Activated T-cell treated with anti-CD3 and anti-CD28 coated beads, Interleukin-2, amount 50 U/mL, for 24 hours (primary cell): ENCODE results near the gene BSPRY.
"Not testable (repeated sequence)": the region's sequence is repeated elsewhere in the genome, so short reads cannot be mapped to it uniquely, and the experiment has no call there.

ENCODE experiments used
- DNase-seq: peaks from one replicate; pipeline ENCODE4 v3.0.0-alpha.2; 2020
- H3K27ac Mint-ChIP-seq: 2 replicates; pipeline ENCODE4 v1.8.0; 2020; ENCODE audit warnings: mild to moderate bottlenecking, mixed read lengths
- H3K27me3 Mint-ChIP-seq: 2 replicates; pipeline ENCODE4 v1.8.0; 2020; ENCODE audit warnings: mixed read lengths
- H3K36me3 Mint-ChIP-seq: 2 replicates; pipeline ENCODE4 v1.8.0; 2020; ENCODE audit warnings: low read depth, mixed read lengths
- H3K4me1 Mint-ChIP-seq: 2 replicates; pipeline ENCODE4 v1.8.0; 2020; ENCODE audit warnings: low read depth, mixed read lengths
- H3K4me3 Mint-ChIP-seq: 2 replicates; pipeline ENCODE4 v1.8.0; 2020; ENCODE audit warnings: mild to moderate bottlenecking, moderate library complexity, mixed read lengths
- H3K9me3 Mint-ChIP-seq: 2 replicates; pipeline ENCODE4 v1.8.0; 2020; ENCODE audit warnings: mixed read lengths

Gene BSPRY

DNA sequence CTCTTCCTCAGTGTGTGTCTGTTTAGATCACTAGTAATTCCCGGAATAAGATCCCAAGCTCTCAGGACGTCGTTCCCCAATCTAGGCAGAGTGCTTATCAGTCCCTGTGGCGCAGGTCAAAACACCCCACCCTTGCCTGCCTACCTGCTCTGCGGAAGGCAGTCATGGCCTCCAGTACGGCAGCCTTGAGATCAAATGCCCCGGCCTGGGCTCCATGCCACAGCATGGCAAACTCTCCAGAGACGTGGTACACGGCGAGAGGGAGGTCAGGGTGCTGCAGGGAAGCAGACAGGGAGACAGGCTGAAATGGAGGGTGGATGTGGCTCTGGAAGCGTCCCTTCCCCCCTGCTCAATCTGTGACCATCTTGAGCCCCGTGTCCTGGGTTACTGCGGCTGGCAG, 39.5 kb downstream of the BSPRY start:
- Mint-ChIP-seq H3K27me3 (no peaks in the 10 kb centered on the region), H3K27ac (no peak overlapping the region), H3K36me3 (peaks cover 71% of the 10 kb centered on the region)

GRCh38 chr9:113389451-113389850, 40.1 kb downstream of the BSPRY start:
- Mint-ChIP-seq H3K9me3 (no peaks in the 10 kb centered on the region), H3K36me3 (peaks cover 71% of the 10 kb centered on the region), H3K27me3 (no peaks in the 10 kb centered on the region), H3K4me3 (no peak overlapping the region), H3K4me1 (no peaks in the 10 kb centered on the region), H3K27ac (no peak overlapping the region)
- no peak for DNase-seq

More for the DNA sequence above, 39.5 kb downstream of the BSPRY start:
- no peak for DNase-seq
- Mint-ChIP-seq H3K9me3 (no peaks in the 10 kb centered on the region), H3K4me1 (no peaks in the 10 kb centered on the region), H3K4me3 (no peak overlapping the region)

DNA sequence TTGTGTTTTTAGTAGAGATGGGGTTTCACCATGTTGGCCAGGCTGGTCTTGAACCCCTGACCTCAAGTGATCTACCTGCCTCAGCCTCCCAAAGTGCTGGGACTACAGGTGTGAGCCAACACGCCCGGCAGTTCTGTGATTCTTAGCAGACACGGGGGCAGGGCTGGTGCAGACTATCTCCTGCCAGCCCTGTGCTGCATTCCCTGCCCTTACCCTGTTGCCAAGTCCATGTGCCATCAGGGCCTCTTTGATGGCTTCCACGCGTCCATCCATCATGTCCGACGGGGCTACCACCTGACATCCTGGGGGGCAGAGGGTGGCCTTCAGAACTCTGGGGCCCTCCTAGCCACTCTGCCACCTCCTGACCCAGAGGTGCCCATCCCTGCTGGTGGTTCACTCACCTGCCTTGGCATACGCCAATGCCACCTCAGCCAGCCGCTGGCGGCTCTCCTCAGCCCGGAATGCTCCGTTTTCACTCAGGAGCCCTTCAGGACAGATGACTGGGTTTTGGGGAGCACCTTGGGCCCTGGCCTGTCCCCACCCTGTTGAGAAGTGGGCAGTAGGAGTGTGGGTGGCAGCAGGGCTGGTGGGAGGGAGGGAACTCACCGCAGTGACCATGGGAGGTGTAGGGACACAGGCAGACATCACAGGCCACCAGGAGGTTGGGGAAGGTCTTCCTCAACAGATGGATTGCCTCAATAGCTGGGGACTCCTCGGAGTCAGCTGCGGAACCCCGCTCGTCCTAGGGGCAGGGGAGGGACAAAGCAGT, 41.0 kb downstream of the BSPRY start:
- DNase-seq, result no peak
- Mint-ChIP-seq H3K27ac (no peak overlapping the region), H3K27me3 (no peaks in the 10 kb centered on the region), H3K36me3 (peaks cover 76% of the 10 kb centered on the region), H3K4me3 (no peak overlapping the region), H3K4me1 (no peaks in the 10 kb centered on the region), H3K9me3 (no peaks in the 10 kb centered on the region)

GRCh38 chr9:113391917-113392316, 42.6 kb downstream of the BSPRY start:
- peaks cover 71% of the 10 kb centered on the region for H3K36me3 Mint-ChIP-seq
- no peaks in the 10 kb centered on the region for H3K27me3 Mint-ChIP-seq
- H3K9me3 Mint-ChIP-seq, result no peaks in the 10 kb centered on the region
- peaks cover 3% of the 10 kb centered on the region for H3K4me1 Mint-ChIP-seq
- H3K4me3 Mint-ChIP-seq, result no peak overlapping the region
- H3K27ac Mint-ChIP-seq, result no peak overlapping the region
- no peak for DNase-seq

DNA sequence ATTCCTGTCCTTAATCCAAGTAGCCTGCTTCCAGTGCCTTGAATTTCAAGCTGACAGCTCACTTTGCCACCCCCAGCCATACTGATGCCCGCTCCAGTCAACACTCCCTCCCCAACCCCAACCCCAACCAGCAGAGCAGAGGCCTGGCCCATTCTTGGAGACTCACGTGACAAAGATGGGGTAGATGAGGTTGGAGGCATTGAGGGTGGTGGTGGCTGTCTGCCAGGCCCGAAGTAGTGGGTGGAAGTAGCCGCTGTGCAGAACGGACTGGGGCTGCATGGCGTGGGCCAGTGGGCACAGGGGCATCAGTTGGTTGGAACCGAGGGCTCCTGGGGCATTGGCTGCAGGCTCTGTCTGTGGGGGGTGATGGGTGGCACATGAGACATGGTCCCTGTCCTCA, 43.9 kb downstream of the BSPRY start:
- Mint-ChIP-seq H3K9me3 (no peaks in the 10 kb centered on the region), H3K36me3 (peaks cover 57% of the 10 kb centered on the region), H3K27ac (no peak overlapping the region), H3K4me3 (no peak overlapping the region), H3K4me1 (peaks cover 6% of the 10 kb centered on the region), H3K27me3 (no peaks in the 10 kb centered on the region)
- no peak for DNase-seq

- no peak overlapping the region for H3K27ac Mint-ChIP-seq
- H3K36me3 Mint-ChIP-seq, result peaks cover 40% of the 10 kb centered on the region
- no peaks in the 10 kb centered on the region for H3K27me3 Mint-ChIP-seq
- no peak overlapping the region for H3K4me3 Mint-ChIP-seq
- H3K4me1 Mint-ChIP-seq, result peaks cover 19% of the 10 kb centered on the region
- no peak for DNase-seq
- no peaks in the 10 kb centered on the region for H3K9me3 Mint-ChIP-seq
Observed at GRCh38 chr9:113395000-113395861, 45.9 kb downstream of the BSPRY start.

- no peak for DNase-seq
- Mint-ChIP-seq H3K4me3 (no peak overlapping the region), H3K36me3 (peaks cover 21% of the 10 kb centered on the region), H3K27ac (no peak overlapping the region), H3K4me1 (peaks cover 28% of the 10 kb centered on the region), H3K9me3 (no peaks in the 10 kb centered on the region), H3K27me3 (no peaks in the 10 kb centered on the region)
Observed at GRCh38 chr9:113397203-113397631, 47.9 kb downstream of the BSPRY start.

- H3K27ac Mint-ChIP-seq, result no peak overlapping the region
- no peaks in the 10 kb centered on the region for H3K27me3 Mint-ChIP-seq
- no peaks in the 10 kb centered on the region for H3K9me3 Mint-ChIP-seq
- DNase-seq, result no peak
- H3K36me3 Mint-ChIP-seq, result peaks cover 11% of the 10 kb centered on the region
- H3K4me1 Mint-ChIP-seq, result peaks cover 28% of the 10 kb centered on the region
- no peak overlapping the region for H3K4me3 Mint-ChIP-seq
Observed at GRCh38 chr9:113398796-113399195, 49.5 kb downstream of the BSPRY start.

DNA sequence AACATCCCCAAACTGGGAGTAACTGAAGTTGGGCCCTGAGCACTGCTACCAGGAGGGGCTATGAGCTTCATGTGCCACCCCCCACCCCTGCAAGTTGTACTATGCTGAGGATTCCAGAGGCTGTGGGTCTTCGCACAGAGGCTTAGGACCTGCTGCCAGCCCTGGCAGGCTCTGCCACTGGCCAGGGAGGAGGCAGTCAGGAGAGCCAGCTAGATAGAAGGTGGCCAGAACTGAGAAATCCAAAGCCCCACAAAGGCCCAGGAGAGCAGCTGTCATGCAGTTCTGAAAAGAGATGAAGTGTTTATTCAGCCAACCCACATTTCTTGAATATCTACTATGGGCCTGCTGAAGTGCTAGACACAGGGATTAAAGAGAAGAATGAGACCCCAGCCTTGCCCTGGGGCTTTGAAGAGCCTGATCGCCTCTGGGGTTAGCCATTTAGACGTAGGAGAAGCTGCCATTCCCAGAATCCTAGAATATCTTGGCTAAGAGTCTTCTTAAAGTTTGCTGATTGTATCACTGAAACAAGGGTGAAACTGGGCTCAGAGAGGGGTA, 50.4 kb downstream of the BSPRY start:
- no peak for DNase-seq
- H3K36me3 Mint-ChIP-seq, result peaks cover 9% of the 10 kb centered on the region
- peak overlapping the region; percentile 90 for H3K4me3 Mint-ChIP-seq
- H3K9me3 Mint-ChIP-seq, result no peaks in the 10 kb centered on the region
- H3K27ac Mint-ChIP-seq, result peak overlapping the region; percentile 52
- no peaks in the 10 kb centered on the region for H3K27me3 Mint-ChIP-seq
- H3K4me1 Mint-ChIP-seq, result peaks cover 28% of the 10 kb centered on the region

DNA sequence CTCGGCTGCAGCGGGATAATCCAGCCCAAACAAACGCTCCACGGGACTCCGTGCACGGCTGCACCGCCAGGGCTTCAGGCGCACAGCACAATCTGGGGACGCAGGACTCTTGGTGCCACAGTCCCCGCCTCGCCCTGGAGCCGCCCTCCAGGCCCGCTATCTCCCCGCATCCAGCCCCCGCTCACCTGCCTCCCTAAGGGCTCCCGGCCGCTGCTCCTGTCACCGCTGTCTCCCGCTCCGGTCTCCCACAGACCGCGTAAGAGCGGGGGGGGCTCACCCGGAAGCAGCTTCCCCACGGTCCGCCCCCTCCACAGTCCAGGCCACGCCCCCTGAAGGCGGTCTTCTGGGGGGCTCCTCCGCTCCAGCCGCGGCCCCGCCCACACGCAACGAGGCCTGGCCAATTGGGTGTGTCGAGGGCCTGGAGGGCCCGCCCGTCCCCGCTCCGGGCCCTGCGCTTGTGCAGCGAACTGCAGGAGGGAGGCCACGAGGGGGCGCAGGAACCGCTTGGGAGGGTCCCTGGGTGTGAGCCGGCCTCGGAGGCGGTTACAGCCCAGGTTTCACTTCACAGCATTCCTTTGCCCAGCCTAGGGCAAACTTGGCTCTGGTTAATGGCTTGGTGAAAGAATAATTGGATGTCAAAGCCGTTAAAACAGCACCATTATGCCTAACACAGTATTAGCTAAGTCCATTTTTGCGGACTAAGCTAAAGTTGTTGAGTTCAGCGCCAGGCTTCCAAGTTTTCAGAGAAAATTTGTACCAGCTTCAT, 51.9 kb downstream of the BSPRY start, which contains the start of gene ALAD:
Gene ALAD, minus strand, starts transcription at position 258 of the 766 bp plus-strand sequence. CDS start 7,725 bp downstream, outside the sequence.
- Mint-ChIP-seq H3K27me3 (no peaks in the 10 kb centered on the region), H3K9me3 (no peaks in the 10 kb centered on the region), H3K27ac (peak within 1 kb of the TSS; percentile 87), H3K36me3 (peaks cover 5% of the 10 kb centered on the region), H3K4me1 (peaks cover 28% of the 10 kb centered on the region), H3K4me3 (peak within 1 kb of the TSS; percentile 90)
- DNase-seq, result peak; percentile 99

GRCh38 chr9:113403646-113404045, 54.3 kb downstream of the BSPRY start:
- Mint-ChIP-seq H3K4me3 (no peak overlapping the region), H3K36me3 (peaks cover 24% of the 10 kb centered on the region), H3K27me3 (no peaks in the 10 kb centered on the region), H3K4me1 (peaks cover 40% of the 10 kb centered on the region), H3K27ac (no peak overlapping the region), H3K9me3 (no peaks in the 10 kb centered on the region)
- no peak for DNase-seq

- not testable (repeated sequence) for H3K9me3 Mint-ChIP-seq, H3K27me3 Mint-ChIP-seq, DNase-seq, H3K4me3 Mint-ChIP-seq
- peaks cover 49% of the 10 kb centered on the region for H3K36me3 Mint-ChIP-seq
- H3K4me1 Mint-ChIP-seq, result peaks cover 38% of the 10 kb centered on the region
- peak overlapping the region; percentile 99 for H3K27ac Mint-ChIP-seq
Observed at GRCh38 chr9:113406353-113406752, 57.0 kb downstream of the BSPRY start.

DNA sequence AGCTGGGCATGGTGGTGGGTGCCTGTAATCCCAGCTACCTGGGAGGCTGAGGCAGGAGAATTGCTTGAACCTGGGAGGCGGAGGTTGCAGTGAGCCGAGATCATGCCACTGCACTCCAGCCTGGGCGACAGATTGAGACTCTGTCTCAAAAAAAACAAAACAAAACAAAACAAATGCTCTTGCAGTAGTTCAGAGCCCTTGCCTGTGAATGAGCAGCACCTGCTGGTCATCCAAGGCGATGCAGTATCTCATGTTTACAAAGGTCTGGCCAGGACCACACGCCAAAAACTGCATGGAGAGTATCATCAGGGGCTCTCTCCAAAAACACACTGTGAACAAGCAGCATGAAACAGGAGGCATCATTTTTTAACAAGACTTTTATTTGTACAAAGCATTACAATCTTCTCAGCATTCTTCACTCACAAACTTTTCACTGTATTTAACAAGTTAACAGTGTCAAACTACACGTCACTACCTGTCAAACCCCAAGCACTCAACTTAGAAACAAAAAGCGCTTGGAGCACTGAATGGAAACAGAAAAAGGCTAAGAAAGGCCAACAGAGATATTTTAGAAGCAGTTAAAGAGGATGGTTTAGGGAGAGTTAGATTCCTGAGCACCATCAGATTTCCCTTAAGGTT, 57.7 kb downstream of the BSPRY start:
- Mint-ChIP-seq H3K4me1 (peaks cover 36% of the 10 kb centered on the region), H3K27ac (peak overlapping the region; percentile 99), H3K36me3 (peaks cover 49% of the 10 kb centered on the region), H3K4me3 (peak overlapping the region; percentile 94)
- DNase-seq, result peak; percentile 57
- H3K9me3 Mint-ChIP-seq, H3K27me3 Mint-ChIP-seq: not testable (repeated sequence)

- Mint-ChIP-seq H3K36me3 (peaks cover 49% of the 10 kb centered on the region), H3K4me1 (peaks cover 37% of the 10 kb centered on the region), H3K27me3 (no peaks in the 10 kb centered on the region), H3K27ac (peak overlapping the region; percentile 99), H3K4me3 (peak overlapping the region; percentile 94), H3K9me3 (no peaks in the 10 kb centered on the region)
- DNase-seq, result no peak
Observed at GRCh38 chr9:113409481-113409880, 60.1 kb downstream of the BSPRY start.
